ENCODE data around the gene CYP2A6. TPM values are rescaled to one million over a fixed set of nuclear protein-coding genes. Genes with fewer than 3 reads are reported as not detected.
"Not testable (repeated sequence)": the region's sequence is repeated elsewhere in the genome, so short reads cannot be mapped to it uniquely, and the experiment has no call there.

The CYP2A6 gene
- total RNA-seq, 1 donor from 2014 or later, result not detected

DNA sequence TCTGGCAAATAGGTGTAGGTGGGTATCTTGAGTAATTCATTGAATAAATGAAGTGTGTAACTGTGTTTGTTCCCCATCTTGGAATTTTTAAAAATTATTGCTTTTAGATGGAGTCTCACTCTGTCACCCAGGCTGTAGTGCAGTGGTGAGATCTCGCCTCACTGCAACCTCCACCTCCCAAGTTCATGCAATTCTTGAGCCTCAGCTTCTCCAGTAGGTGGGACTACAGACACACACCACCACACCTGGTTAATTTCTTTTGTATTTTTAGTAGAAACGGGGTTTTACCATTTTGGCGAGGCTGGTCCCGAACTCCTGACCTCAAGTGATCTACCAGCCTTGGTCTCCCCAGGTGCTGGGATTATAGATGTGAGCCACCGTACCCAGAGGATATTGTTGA, 7.9 kb upstream of the CYP2A6 start:
- intact Hi-C loops (cut with DNase I), result no loop called here
- no peak for DNase-seq (ENCODE audit: missing footprints)
- ATAC-seq, result no peak

DNA sequence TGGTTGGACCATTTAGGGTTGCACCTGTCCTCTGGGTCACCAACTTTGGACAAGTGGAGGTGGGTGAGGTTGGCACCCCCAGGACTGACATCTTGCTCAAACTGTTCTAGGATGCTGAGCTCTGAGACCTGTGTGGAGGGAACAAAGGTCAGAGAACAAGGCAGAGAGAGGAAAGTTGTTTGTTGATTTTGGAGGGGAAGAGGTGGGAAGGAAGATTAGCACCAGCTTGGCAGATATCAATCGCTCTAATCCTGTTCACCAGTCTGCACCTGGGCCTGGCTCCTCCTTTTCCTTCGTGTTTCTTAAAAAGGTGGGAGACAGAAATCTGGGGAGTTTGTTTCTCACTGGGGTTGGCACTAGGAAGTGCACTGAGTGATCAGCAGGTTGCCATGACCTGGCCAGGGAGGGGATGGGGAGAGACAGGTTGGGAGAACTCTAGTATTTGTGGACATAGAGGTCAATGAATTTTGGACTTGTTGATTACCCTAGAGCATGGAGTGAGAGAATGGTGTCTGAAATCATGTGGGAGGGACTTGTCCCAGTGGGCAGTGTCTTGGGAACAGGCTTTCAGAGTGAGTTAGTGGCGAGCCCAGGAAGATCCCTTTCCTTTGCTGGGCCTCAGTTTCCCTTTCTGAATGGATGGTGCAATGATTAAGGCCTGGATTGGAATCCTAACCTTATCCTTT, 2.4 kb upstream of the CYP2A6 start:
- DNase-seq (ENCODE audit: missing footprints); intact Hi-C loops (cut with DNase I); ATAC-seq: not testable (repeated sequence)

DNA sequence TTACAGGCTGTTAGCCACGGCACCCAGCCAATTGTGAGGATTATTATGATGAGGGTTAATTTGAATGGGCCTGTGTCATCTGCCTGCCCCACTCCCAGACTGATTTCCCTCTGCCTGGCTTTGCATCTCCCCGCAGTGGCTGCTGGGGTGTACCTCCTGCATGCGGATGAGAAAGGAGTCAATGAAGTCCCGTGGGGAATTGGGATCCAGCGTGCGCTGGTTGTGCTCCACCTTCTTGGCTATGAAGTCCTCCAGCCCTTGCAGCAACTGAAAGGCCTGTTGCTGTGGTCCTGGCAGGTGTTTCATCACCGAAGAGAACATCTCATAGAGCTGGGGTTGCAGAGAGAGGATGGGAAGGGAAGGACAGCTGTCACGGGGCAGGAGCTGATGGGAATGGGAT, 3.5 kb downstream of the CYP2A6 start:
- DNase-seq (ENCODE audit: missing footprints); ATAC-seq; intact Hi-C loops (cut with DNase I): not testable (repeated sequence)

DNA sequence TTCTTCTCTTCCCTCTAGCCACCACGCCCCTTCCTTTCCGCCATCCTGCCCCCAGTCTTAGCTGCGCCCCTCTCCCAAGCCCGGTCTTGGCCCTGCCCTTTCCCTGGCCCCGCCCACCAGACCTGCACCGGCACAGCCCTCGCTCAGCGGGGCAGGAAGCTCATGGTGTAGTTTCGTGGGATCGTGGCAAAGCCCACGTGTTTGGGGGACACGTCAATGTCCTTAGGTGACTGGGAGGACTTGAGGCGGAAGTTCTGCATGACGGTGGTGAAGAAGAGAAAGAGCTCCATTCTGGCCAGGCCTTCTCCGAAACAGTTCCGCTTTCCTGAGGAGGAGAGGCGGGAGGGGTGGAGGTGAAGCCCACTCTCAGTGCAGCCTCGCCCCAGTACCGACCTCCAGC, 6.6 kb downstream of the CYP2A6 start:
- intact Hi-C loops (cut with DNase I), result not testable (repeated sequence)

DNA sequence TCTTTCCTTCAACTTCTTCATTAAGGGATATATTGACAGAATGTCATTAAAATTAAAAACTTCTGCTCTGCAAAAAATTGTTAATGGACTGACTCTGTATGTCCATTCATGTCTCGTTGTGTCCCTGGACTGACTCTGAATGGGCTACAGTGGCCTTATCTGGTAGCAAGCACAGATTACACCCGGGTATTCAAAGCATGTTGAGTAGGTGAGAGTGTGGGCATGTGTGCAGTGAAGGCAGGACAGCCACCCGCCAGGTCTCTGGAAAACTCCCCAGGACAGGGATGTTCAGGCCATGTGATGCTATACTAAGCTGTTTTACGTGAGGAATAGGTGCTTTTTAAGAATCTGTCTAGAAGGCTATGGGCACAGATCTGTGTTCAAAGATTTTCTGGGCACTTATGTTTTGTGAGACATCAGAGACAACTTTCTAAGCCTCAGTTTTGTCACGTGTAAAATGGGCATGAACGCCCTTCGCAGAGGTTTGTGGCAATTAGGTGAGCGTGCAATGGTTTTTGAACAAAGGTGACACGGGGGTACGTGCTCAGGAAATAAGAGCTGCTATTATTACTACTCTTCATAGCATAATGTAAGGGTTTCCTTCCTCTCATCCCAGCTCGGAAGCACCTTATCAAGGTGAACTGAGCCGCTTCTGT, 7.1 kb downstream of the CYP2A6 start:
- intact Hi-C loops (cut with DNase I); DNase-seq (ENCODE audit: missing footprints): not testable (repeated sequence)
- ATAC-seq, result peak; percentile 48

More for the DNA sequence above, 6.6 kb downstream of the CYP2A6 start:
- ATAC-seq, result peak; percentile 60
- DNase-seq (ENCODE audit: missing footprints), result not testable (repeated sequence)

DNA sequence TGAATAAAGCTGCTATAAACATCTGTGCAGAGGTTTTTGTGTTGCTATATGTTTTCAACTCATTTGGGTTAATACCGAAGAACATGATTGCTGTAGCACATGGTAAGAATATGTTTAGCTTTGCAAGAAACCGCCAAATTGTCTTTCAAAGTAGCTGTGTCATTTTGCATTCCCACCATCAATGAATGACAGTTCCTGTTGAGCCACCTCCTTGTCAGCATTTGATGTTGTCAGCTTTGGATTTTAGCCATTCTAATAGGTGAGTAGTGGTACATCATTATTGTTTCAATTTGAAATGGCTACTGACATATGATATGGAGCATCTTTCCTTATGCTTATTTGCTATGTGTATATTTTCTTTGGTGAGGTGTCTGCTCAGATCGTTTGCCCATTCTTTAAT, 8.2 kb downstream of the CYP2A6 start:
- ATAC-seq; intact Hi-C loops (cut with DNase I); DNase-seq (ENCODE audit: missing footprints): not testable (repeated sequence)

DNA sequence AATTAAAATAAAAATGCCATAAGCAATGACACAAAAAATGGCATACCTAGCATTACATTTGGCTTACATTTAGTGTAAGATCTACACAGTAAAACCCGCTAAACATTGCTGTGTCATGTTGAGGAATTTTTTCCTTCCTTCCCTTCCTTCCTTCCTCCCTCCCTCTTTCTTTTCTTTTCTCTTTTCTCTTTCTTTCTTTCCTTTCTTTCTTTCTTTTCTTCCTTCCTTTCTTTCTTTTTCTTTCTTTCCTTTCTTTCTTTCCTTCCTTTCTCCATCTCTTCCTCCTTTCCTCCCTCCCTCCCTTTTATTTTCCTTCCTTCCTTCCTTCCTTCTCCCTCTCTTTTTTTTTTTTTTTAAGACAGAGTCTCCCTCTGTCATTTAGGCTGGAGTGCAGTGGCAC, 11.8 kb downstream of the CYP2A6 start:
- intact Hi-C loops (cut with DNase I); DNase-seq (ENCODE audit: missing footprints); ATAC-seq: not testable (repeated sequence)

DNA sequence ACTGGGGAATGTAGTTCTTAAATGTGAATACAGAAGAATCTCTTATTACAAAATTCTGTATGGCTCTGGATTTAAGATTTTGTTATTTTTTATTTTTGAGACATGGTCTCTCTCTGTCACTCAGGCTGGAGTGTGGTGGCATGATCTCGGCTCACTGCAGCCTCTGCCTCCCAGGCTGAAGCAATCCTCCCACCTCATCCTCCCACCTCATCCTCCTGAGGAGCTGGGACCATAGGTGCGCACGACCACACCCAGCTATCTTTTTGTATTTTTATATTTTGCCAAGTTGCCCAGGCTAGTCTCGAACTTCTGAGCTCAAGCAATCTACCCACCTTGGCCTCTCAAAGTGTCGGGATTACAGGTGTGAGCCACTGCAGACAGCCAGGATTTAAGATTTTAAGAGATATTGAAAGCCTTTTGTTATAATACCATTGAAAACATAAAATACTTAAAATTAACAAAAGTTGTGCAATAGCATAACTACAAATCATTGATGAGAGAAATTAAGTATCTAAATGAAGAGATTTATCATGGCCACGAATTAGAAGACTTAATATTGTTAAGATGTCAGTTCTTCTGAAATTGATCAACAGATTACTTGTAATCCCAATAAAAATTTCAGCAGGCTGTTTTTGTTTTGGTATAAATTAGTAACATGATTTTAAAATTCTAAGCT, 13.4 kb downstream of the CYP2A6 start:
- intact Hi-C loops (cut with DNase I), result no loop called here
- no peak for DNase-seq (ENCODE audit: missing footprints)

DNA sequence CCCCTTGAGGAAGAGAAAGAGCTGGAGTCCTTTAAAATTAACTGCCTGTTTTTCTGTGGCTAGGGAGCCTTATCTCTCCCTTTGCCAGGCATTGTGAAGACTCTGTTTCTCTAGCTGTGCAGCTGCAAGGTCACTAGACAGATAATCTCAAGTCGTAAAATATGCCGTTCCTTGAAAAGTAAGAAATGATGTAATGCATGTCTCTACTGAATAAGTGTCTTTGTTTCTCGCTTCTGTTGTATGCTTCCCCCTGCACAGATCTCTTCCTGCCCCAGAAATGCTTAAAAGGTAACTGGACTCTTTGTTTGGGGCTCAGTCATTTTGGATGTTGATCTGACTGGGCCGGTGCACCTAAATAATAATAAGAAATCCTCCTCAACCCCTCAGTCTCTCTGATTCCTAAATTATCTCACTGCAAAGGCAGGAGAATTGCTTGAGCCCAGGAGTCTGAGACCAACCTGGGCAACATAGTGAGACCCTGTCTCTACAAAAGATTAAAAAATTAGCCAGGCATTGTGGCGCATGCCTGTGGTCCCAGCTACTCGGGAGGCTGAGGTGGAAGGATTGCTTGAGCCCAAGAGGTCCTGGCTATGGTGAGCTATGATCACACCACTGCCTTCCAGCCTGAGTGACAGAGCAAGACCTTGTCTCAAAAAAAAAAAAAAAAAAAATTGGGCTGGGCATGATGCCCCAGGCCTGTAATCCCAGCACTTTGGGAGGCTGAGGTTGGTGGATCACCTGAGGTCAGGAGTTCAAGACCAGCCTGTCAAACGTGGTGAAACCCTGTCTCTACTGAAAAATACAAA, 16.3 kb downstream of the CYP2A6 start:
- ATAC-seq; intact Hi-C loops (cut with DNase I); DNase-seq (ENCODE audit: missing footprints): not testable (repeated sequence)

More for the DNA sequence above, 13.4 kb downstream of the CYP2A6 start:
- no peak for ATAC-seq

DNA sequence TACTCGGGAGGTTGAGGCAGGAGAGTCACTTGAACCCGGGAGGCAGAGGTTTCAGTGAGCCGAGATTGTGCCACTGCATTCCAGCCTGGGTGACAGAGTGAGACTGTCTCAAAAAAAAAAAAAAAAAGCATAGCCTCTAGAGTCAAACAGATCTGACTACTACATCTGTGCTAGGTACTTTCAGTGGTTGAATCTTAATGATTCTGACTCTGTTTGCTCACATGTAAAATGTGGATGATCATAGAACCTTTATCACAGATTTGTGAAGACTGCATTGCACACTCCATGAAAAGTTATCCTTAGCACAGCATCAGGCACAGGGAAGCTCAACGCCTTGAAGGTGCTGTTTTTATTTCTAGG, 17.8 kb downstream of the CYP2A6 start:
- ATAC-seq; DNase-seq (ENCODE audit: missing footprints); intact Hi-C loops (cut with DNase I): not testable (repeated sequence)

DNA sequence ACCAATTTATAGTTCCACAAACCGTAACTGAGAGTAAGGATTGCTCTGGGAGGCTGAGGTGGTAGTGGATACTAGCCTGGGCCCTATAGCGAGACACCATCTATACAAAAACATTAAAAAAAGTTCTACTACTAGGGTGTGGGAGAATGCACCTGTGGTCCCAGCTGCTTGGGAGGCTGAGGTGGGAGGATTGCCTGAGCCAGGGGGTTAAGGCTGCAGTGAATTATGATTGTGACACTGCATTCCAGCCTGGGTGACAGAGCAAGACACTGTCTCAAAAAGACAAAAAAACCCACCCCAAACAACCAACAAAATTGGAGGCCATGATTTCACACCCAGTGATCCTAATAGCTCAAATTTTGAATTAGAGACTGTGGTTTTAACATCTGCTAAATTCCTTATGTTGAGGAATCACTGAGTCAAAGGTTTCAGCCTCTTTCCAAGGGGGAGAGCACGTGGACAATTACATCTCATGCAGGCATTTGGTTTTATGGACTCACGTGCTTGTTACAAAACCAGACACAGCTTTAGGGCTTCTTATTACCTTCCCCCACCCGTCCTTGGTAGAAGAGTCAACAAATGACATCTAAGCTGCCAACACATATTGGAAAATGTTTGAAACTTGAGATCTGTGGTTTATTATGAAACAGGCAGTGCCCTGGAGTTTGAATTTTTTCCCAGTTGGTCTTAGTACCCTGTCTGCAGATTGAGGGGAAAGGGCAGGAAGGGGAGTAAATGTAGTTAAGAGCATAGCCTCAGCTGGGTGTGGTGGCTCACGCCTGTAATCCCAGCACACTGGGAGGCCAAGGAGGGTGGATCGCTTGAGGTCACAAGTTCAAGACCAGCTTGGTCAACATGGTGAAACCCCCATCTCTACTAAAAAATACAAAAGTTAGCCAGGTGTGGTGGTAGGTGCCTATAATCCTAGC, 18.5 kb downstream of the CYP2A6 start:
- ATAC-seq (no peak), DNase-seq (ENCODE audit: missing footprints) (no peak)
- intact Hi-C loops (cut with DNase I), result no loop called here

DNA sequence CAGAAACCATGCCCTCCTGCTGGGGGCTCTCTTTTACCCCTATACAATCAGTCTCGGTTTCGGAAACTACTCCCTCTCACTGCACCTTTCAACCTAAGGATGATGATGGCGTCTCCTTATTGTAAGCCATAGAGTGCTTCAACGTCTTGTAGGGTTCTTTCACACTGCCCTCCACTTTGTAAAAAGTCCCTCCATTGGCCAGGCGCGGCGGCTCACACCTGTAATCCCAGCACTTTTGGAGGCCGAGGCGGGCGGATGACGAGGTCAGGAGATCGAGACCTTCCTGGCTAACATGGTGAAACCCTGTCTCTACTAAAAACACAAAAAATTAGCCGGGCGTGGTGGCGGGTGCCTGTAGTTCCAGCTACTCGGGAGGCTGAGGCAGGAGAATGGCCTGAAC, 19.5 kb downstream of the CYP2A6 start:
- ATAC-seq; DNase-seq (ENCODE audit: missing footprints); intact Hi-C loops (cut with DNase I): not testable (repeated sequence)

DNA sequence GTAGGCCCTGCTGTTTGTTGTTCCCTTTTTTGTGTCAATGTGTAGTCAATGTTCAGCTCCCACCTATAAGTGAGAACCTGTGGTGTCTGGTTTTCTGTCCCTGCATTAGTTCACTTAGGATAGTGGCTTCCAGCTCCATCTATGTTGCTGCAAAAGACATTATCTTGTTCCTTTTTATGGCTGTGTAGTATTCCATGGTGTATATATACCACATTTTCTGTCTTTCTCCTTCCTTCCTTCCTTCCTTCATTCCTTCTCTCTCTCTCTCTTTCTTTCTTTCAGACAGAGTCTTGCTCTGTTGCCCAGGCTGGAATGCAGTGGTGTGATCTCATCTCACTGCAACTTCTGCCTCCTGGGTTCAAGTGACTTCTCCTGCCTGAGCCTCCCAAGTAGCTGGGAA, 21.0 kb downstream of the CYP2A6 start:
- DNase-seq (ENCODE audit: missing footprints) (no peak), ATAC-seq (no peak)
- intact Hi-C loops (cut with DNase I), result no loop called here

DNA sequence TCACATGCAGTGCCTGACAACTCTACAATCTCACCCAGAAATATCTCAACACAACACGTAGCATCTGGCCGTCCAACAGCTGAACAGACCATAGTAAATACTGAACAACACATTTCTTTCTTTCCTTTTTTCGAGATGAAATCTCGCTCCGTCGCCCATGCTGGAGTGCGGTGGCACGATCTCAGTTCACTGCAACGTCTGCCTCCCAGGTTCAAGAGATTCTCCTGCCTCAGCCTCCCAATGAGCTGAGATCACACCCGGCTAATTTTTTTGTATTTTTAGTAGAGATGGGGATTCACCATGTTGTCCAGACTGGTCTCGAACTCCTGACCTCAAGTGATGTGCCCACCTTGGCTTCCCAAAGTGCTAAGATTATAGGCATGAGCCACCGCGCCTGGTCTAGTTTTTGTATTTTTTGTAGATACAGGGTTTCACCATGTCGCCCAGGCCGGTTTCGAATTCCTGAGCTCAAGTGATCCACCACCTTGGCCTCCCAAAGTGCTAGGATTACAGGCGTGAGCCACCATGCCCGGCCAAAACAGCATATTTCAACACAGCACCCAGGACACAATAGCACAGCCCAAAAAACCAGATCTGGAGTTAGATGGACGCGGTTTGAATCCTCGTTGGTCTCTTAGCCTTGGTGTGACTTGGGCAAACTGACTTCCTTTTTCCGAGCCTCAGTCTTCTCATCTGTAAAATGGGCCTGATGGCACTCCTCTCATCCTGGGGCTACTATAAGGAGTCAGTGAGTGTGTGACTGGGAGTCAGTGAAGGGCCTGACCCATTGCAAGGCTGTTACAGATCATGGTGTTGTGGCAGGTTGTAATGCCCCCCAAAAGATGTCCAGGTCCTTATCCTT, 22.6 kb downstream of the CYP2A6 start:
- intact Hi-C loops (cut with DNase I), result no loop called here
- no peak for DNase-seq (ENCODE audit: missing footprints)
- no peak for ATAC-seq

DNA sequence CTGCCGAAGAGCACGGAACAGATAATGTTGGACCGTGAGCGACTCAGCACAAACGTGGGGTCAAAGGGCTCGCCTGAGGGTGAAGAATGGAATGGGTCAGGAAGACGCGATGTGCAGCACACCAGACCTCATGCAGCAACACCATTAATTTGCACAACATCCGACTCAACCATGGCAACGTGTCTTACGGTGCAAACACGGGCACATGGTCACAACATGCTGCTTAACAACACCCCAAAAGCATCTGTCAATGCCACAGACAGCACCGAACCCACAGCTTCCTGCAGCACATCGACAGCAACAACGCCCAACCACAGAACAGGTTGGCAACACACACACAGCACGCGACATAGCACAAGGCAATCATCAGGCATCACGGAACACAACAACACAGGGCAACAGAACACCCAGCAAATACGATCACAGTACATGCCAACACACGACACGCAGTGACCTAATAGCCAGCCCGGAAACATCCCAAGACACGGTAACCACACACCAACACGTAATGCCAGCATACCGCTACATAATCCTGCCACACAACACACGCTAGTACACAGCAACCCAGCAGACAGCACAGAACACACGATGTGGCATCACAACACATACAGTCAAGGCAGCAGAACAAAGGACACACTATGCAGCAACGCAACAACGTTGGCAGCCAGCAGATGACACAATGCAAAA, 23.4 kb downstream of the CYP2A6 start:
- intact Hi-C loops (cut with DNase I); ATAC-seq: not testable (repeated sequence)

DNA sequence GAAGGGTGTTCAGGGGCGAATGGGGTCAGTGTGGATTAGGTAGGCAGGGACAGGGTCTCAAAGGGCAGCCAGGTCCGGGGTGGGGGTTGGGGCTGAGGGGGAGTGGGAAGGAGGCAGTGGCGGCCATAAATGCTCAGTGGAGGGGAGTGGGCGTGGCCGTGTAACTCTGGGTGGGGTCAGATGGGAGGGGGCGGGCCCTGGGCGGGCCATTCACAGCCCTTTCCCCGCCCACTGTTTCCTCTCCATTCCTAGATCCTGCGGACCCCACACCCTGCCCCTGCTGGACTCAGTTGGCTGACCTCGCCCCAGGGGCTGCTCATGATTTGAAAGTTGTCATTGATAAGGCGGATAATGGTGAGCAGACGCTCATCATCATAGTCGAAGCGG, 23.9 kb downstream of the CYP2A6 start:
- intact Hi-C loops (cut with DNase I); DNase-seq (ENCODE audit: missing footprints); ATAC-seq: not testable (repeated sequence)

More for the DNA sequence above, 23.4 kb downstream of the CYP2A6 start:
- DNase-seq (ENCODE audit: missing footprints), result not testable (repeated sequence)
